Measurements from ENCODE around the gene GSTA5.
"Not testable (repeated sequence)": the region's sequence is repeated elsewhere in the genome, so short reads cannot be mapped to it uniquely, and the experiment has no call there.

Gene GSTA5

GRCh38 chr6:52787917-52788316 lies 52.7 kb downstream of the GSTA5 start:
- no peak for DNase-seq

GRCh38 chr6:52786249-52786956 lies 54.2 kb downstream of the GSTA5 start:
- DNase-seq, result no peak

- not testable (repeated sequence) for DNase-seq
Observed at GRCh38 chr6:52782696-52783274, 57.8 kb downstream of the GSTA5 start.

GRCh38 chr6:52782209-52782608 lies 58.4 kb downstream of the GSTA5 start:
- DNase-seq, result not testable (repeated sequence)

Measured in NCI-H1105 (cell line).